ENCODE measurements around the gene LGALS9B.
"Not testable (repeated sequence)": the region's sequence is repeated elsewhere in the genome, so short reads cannot be mapped to it uniquely, and the experiment has no call there.

- TF ChIP-seq, protein P1, sequence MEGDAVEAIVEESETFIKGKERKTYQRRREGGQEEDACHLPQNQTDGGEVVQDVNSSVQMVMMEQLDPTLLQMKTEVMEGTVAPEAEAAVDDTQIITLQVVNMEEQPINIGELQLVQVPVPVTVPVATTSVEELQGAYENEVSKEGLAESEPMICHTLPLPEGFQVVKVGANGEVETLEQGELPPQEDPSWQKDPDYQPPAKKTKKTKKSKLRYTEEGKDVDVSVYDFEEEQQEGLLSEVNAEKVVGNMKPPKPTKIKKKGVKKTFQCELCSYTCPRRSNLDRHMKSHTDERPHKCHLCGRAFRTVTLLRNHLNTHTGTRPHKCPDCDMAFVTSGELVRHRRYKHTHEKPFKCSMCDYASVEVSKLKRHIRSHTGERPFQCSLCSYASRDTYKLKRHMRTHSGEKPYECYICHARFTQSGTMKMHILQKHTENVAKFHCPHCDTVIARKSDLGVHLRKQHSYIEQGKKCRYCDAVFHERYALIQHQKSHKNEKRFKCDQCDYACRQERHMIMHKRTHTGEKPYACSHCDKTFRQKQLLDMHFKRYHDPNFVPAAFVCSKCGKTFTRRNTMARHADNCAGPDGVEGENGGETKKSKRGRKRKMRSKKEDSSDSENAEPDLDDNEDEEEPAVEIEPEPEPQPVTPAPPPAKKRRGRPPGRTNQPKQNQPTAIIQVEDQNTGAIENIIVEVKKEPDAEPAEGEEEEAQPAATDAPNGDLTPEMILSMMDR (conservative IDR thresholded peaks at IDR 0.05 in 1 of 2, IDR thresholded peaks at IDR 0.05 in 1 of 2; ENCODE audit: extremely low read depth in 1 of 2, insufficient read depth in 1 of 2, low read depth in 1 of 2, low read length in 2 of 2), result not testable (repeated sequence)
- not testable (repeated sequence) for TF ChIP-seq EZH2 (IDR thresholded peaks at IDR 0.05; ENCODE audit: borderline replicate concordance, low read length)
These were observed 6.7 kb upstream of the LGALS9B start for GRCh38 chr17:20474081-20474480.
